HK-2 (cell line): Measurements from ENCODE around the gene USO1.
A peak's percentile ranks its signal among the peaks of the same experiment; 100 is the strongest.
"Not testable (repeated sequence)": the region's sequence is repeated elsewhere in the genome, so short reads cannot be mapped to it uniquely, and the experiment has no call there.

ENCODE experiments used
- DNase-seq: peaks from one replicate; pipeline ENCODE4 v3.0.0-alpha.2; 2018; ENCODE audit not compliant: unreplicated experiment

USO1 gene

DNA sequence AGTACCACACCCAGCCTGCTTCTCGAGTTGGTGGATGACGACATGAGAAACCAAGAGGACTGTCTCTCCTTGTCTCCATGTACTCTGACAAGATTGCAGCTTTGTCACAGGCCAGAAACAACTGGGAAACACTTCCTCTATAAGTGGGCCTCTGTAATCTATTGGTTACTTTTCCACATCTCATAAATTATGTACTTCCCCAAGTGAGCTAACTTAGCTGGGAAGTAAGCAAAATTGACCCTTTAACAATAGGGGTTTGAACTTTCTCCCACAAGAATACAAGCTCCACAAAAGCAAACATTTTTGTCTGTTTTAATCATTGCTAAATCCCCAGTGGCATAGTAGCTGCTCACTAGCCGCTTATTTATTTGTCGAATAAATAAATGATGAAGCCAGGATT lies 14.1 kb upstream of the USO1 start:
- no peak for DNase-seq

DNA sequence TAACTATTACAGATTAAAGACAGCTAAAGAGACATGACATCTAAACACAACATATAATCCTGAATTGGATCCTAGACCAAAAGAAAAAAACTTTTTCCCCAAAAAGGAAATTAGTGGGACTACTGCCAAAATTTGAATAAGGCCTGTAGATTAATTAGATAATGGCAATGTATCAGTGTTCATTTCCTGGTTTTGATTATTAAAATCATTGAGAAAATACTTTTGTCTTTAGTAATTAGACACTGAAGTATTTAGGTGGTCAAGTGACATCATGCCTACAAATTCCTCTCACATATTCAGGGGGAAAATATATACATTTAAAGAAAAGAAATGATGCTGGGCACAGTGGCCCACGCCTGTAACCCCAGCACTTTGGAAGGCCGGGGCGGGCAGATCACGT lies 10.4 kb upstream of the USO1 start:
- DNase-seq = no peak

DNA sequence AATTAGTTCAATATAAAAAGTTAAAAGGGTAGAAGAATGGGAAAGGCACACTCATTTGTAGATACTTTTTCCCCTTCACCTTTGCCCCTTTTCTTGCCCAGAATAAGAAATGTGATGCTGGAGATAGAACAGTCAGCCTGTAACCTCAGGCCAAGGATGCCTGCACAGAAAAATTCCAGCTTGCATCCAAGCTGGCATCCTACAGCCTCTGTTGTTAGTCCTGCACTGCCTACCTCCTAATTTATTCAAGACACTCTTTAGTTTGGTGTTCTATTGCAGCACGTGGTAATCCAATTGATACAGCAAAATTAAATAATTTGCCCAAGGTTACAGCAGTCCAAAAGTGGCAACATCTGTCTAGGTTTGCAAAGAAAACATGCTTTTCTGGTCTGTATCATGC lies 9.7 kb upstream of the USO1 start:
- no peak for DNase-seq

DNA sequence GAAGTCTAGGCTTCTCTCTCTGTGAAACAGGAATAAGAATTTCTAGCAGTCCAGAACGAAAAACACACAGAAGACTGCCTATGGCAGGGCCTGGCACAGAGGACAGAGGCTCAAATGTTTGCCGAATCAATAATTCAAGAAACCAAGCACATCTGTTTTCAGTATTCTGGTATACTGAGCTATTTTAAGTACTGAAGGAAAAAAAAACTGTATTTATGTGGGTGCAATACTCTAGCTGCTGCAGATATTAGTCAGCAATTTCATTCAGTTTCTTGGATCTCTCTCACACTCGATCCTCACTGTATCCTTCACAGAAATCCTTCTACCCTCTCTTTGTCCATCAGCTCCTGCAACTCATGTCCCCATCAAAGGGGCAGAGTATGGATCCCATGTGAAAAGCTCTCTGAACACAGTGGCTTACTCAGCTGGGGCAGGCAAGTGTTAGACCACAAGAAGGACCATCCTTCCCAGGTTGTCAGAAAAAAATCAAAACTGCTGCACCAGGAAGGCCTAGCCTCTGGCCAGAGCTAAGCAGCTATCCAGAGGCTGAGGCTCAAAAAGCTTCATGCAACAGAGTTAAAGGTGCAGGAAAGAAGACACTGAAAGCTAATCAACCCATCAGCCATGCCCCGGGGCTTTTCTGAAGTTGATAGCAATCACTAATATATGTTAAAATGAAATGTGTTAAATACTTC lies 9.1 kb upstream of the USO1 start:
- no peak for DNase-seq

DNA sequence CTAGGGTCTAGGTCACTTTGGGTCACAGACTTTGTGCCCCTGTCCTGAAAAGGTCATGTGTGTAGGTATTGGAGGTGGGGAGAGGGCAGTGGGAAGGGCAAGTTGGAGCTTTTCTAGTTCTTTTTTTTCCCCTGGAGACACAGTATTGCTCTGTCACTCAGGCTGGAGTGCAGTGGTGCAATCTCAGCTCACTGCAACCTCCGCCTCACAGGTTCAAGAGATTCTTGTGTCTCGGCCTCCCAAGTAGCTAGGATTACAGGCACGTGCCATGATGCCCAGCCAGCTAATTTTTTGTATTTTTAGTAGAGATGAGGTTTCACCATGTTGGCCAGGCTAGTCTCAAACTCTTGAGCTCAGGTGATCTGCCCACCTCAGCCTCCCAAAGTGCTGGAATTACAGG lies 8.3 kb upstream of the USO1 start:
- DNase-seq = not testable (repeated sequence)

DNA sequence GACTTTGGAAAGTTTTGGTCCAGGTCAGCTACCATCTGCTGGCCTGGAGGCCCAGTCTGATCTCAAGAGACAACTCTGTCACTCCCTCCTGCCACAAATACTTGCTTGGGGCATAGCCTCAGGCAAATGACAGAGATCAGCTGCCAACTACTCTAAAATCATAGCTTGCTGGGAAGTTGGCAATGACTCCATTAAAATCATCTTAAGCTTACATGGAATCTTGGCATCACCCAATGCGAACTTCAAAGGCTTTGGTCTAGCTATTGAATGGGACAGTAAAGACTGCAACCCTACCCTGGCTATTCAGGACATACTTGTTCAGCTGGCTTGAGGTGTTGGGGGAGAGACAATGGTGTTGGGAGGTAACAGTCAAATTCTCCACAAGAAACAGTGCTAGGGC lies 7.0 kb upstream of the USO1 start:
- DNase-seq = no peak

DNA sequence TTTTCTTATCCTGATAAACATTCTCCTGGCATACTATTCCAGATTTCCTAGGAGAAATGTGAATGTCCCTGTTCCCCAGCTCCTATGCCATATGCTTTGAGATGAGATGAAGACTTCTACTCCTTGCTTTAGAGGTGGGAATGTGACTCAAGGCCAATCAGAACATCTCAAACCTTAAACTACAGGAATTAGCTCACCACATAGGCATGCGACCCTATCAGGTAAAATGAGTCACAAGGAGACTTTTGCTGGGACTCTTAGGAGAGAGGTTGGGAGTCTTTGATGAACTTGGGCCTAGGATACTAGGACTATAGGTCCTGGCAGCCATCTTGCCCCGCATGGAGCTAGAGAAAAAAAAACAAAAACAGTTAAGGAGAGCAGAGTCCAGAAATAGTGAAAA lies 5.8 kb upstream of the USO1 start:
- no peak for DNase-seq

DNA sequence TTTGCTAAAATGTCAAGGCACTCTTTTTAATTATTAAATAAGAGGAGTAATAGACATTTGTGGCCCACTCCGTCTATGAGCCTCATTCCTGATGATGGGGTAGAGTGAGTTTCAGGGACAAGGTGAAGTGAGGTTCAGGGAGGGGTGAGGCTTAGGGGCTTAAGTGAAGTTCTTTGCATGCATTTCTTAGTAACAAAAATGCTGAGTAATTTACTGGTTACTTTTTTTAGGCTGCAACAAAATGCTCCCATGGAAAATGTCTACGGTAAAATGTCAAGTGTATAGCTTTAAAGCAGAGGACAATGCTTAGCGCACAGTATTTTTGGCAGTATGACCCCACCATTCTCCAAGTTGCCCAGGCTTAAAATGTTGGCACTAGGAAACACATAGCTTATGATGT lies 2.0 kb upstream of the USO1 start:
- DNase-seq = no peak

DNA sequence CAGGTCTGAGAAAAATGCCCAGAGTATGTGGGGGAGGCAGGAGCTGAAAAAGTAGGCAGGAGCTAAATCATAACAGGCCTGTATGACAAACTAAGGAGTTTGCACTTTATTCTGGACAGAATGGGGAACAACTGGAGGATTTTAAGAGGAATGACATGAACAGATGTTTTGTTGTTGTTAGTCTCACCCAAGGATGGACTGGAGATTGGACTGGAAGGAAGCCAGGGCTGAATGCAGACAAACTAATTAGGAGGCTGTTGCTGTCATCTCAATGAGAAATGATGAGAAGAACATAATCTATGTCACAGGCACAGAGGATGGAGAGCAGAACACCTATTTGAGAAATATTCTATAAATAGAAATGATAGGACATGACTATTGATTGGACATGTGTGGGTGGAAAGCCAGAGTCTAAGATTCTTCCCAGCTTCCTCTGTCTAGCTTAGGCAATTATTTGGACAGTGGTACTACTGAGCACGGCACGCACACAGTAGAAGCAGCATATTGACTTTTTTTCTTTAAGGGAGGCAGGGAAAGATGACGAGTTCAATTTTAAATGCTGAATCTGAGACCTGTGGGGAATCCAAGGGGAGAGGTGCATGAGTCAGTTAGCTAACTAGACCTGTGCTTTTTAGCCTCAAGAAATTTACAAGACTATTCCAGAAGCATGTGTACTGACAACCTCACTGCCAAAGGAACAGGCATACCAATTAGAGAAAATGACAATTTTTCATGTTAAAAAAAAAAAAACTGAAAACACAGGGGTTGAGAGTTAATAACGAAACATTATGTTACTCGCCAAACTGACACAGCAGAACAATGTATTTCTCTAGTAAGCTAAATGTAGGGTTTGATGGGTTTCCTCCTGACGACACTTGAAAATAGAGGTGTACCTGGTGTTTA lies 963 bp upstream of the USO1 start:
- no peak for DNase-seq

DNA sequence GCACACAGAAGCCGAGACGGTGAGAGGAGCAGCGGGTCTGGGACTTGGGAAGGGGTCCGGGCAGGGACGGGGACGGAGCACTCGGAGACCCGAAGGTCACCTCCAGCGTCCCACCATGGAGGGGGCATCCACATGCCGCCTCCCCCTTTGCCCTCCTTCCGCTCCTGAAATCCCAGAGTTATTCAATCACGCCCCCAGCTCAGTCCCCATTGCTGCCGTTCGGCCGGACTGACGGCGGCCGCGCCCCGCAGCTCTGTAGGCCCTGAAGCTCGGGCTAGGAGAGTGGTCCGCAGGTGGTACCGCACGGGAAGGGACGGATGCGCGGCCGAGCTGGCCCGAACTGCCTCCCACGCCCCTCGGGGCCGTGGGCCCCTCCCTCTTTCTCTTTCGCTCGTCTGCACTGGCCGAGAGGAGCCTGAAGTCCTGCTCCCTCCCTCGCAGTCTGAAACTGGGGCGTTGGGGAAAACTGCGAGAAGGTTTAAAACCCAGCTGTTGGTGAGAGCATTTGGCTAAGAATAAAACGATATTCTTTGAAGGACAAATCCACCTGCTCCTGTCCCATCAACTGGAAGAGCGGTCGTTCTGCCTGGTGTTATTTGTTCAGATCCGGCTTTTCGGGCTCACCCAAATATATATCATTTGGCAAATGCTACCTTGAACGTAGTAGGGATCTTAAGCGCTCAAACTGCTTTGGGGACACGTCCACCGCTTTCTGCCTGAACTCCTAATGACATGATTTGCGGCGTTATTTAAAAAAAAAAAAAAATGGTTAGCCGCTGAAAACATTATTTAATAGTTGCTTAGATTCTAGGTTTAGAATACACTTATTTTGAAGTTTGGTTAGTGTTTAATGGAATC lies 719 bp downstream of the USO1 start:
- DNase-seq = peak; percentile 67

DNA sequence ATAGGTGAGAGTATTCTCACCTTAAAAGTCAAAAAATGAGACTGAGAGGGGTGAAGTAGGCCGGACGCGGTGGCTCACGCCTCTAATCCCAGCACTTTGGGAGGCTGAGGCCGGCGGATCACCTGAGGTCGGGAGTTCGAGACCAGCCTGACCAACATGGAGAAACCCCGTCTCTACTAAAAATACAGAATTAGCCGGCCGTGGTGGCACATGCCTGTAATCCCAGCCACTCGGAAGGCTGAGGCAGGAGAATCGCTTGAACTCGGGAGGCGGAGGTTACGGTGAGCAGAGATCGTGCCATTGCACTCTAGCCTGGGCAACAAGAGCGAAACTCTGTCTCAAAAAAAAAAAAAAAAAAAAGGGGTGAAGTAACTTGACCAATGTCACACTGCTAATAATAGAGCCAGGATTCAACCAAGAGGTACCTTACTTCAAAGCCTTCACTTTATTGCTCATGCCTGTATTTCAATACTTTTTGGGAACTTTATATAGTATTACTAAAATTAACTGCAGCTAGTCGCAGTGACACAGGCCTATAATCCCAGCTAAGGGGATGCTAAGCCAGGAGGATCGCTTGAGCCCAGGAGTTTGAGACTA lies 1.7 kb downstream of the USO1 start:
- not testable (repeated sequence) for DNase-seq

DNA sequence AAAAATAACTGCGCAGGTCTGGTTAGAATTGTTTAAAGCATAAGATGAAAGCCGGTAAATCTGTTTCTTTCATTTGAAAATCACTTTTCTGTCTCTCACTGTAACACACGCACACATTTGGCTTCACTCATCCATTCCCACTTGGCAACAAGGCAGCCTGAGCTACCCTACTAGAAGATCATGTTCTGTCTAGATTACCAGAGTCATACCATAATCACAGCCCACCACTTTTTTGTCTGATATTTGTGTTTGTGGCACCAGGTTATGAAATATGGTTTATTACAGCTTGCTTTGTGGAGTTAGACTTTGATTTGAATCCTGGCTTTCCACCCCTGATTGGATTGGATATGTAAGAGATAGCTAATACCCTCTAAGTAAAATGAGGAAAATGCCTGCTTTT lies 2.2 kb downstream of the USO1 start:
- no peak for DNase-seq

DNA sequence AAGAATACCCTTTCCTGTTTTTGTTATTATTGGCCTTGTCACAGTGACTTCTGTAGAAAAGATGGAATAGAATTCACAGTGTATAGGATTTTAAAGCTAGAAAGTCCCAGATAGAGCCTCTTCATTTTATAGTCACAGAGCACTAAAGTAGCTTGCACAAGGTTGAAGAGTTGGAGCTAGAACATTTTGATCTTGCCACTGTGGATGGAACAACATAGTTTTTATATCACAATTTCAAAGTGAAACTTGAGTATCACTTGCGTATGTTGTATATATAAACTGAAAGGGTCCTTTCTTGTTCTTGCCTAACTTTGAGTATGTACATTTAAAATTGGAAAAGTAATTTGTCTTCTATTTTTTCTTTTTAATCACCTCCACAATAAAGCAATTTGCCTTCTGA lies 2.7 kb downstream of the USO1 start:
- no peak for DNase-seq

DNA sequence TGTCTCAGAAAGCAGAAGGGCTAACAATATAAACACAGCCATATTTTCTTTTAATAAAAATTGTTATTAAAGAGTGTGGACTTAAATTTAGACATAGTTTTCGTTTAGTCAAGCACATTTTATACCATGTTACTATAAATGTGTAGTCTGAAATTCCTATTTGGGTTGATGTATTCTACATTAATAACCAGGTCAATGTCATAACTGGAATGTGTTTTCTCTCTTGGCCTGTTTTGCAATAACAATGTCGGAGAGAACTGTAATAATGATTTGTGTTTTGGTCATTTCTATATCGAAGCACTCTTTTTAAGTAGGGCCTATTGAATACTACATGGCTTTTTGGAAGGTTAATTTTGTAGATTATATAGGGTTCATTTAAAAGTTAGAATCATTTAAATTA lies 5.5 kb downstream of the USO1 start:
- no peak for DNase-seq

DNA sequence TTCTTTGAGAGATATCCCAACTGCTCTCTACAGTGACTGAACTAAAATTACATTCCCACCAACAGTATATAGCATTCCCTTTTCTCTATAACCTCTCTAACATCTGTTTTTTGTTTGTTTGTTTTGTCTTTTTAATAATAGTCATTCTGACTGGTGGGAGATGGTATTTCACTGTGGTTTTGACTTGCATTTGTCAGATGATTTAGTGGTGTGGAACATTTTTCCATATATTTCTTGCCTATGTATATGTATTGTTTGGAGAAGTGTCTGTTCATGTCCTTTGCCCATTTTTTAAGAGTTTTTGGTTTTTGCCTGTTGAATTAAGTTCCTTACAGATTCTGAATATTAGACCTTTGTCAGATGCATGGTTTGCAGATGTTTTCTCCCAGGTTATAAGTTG lies 9.0 kb downstream of the USO1 start:
- DNase-seq = no peak

DNA sequence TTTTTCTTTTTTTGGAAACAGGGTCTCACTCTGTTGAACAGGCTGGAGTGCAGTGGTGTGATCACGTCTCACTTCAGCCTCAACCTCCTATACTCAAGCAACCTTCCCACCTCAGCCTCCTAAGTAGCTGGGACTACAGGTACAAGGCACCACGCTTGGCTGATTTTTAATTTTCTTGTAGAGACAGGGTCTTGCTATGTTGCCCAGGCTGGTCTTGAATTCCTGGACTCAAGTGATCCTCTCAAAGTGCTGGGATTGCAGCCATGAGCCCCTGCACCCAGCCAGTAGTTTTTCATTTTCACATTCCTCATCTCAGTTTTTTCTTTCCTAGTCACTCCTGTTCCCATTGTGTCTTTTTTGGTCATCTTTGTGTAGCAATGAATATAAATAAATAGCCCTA lies 11.1 kb downstream of the USO1 start:
- no peak for DNase-seq

DNA sequence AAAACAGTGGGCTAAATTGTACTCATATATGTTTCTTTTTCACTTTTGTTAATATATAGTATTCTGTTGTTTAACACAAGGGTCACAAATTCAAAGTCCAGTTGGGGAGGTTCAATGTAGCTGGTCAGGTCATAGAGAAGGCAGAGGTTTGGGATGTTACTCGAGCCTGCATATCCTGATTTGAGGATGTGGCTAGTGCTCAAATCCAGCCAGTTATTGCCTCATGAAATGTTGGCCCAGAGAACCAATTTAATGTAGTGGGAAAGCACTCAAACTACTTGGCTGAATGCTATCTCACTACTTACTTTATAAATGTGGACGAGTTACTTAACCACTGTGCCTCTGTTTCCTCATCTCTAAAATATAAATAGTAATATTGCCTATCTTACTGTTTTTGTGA lies 12.5 kb downstream of the USO1 start:
- no peak for DNase-seq

DNA sequence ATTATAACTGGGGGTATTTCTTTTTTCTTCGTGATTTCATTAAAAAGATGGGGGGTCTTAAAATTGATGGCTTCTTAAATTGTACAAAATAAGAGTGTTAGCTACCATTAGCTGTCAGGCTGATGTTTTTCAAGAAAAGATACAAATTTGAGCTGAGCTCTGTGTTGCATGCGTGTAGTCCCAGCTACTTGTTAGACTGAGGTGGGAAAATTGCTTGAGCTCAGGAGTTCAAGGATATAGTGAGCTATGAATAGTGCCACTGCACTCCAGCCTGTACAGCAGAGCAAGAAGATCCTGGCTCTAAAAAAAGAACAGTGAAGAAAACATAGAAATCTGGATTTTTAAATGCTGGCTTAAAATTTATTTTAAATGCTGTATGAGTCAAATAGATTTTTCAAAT lies 13.0 kb downstream of the USO1 start:
- DNase-seq = no peak

DNA sequence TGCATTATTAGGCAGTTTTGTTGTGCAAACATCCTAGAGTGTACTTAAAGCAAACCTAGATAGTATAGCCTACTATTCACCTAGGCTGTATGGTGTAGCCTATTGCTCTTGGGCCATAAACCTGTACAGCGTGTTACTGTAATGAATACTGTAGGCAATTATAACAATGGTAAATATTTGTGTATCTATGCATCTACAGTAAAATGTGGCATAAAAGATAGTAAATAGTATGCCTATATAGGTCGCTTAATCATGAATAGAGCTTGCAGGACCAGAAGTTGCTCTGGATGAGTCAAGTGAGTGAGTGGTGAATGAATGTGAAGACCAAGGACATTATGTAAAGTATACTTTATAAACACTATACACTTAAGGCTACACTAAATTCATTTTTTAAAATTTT lies 16.6 kb downstream of the USO1 start:
- no peak for DNase-seq

DNA sequence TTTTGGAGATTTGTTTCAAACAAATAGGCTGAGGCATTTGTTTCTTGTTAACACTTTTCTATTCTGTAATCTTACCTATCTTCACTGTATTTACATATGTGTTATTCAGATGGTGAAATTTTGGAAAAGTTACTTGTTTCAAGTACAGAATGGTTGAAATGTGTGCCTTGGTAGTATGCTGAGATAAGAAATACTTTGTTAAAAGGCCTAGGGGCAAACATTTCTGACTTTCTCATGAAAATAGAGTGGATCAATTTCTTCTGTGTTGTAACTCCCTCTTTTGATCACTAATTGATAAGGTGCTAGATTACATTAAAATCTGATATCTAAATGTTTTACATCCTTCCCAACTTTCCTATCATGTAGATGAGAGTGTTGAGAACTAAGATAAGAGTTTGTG lies 18.1 kb downstream of the USO1 start:
- DNase-seq = no peak

DNA sequence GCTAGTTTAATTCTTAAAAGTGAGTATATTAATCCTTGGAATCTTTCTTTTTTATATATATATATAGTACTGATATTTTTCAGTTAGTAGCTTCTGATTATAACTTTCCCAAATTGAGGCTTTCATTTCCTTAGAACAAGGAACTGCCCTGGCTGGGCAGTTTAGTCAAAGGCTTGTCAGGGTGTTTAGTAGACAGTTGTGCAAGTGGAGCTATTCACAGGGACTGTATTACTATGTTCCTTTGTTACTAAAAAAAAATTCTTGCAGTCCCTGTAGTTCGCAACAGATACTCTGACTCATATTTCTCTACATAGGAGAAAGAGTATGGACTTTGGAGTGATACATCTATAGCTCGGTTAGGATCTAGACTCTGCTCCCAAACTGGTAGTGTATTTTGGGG lies 20.8 kb downstream of the USO1 start:
- DNase-seq = no peak

DNA sequence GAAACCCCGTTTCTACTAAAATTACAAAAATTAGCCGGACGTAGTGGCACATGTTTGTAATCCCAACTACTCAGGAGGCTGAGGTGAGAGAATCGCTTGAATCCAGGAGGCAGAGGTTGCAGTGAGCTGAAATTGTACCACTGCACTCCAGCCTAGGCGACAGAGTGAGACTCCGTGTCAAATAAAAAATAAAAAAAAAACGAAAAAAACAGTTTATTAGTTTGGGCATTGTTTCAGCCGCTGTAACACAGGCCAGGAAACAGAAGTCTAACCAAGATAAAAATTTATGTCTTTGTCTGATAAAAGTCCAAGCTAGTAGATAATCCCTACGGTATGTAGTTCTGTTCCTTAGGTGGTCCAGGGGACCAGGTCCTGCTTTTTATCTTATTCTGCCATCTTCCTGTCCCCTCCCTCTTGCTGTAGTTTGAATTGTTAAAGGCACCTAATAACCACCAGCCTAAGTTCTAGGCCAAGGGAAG lies 21.4 kb downstream of the USO1 start:
- no peak for DNase-seq
